ENCODE results near the gene CBX2.

DNA sequence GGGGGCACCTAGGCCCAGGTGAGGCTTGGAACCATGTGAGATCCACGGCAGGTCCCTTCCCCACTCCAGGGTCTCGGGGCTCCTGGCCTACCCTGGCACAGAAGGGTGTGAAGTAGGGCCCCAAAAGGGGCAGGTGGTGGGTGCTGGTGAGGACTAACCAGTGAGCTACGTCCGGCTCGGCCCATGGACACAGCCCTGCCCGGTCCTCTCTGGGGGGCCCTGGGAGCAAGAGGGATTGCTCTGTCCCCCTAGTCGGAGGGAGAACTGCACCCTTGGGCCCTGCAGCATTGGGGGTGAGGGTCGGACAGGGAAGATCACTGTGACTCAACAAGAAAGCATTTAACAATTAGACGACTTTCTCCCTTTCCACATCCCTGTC, 44.3 kb upstream of the CBX2 start:
- TF ChIP-seq, protein P1, sequence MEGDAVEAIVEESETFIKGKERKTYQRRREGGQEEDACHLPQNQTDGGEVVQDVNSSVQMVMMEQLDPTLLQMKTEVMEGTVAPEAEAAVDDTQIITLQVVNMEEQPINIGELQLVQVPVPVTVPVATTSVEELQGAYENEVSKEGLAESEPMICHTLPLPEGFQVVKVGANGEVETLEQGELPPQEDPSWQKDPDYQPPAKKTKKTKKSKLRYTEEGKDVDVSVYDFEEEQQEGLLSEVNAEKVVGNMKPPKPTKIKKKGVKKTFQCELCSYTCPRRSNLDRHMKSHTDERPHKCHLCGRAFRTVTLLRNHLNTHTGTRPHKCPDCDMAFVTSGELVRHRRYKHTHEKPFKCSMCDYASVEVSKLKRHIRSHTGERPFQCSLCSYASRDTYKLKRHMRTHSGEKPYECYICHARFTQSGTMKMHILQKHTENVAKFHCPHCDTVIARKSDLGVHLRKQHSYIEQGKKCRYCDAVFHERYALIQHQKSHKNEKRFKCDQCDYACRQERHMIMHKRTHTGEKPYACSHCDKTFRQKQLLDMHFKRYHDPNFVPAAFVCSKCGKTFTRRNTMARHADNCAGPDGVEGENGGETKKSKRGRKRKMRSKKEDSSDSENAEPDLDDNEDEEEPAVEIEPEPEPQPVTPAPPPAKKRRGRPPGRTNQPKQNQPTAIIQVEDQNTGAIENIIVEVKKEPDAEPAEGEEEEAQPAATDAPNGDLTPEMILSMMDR (IDR thresholded peaks at IDR 0.05) = no peak
- TF ChIP-seq POLR2A (IDR thresholded peaks at IDR 0.05) = no peak
- no peak for TF ChIP-seq EP300 (IDR thresholded peaks at IDR 0.05)
